Endothelial cell of umbilical vein (primary cell): ENCODE measurements around the gene PHACTR2.

ENCODE experiments used
- FOS ChIP-seq: IDR thresholded peaks from 2 replicates; pipeline ENCODE4 v1.6.1; 2011; ENCODE audit warnings: mild to moderate bottlenecking, low read length, moderate library complexity, borderline replicate concordance; ENCODE audit not compliant: insufficient read depth
- GATA2 ChIP-seq: IDR thresholded peaks from 2 replicates; pipeline ENCODE4 v1.7.0; 2011; ENCODE audit warnings: low read depth, mild to moderate bottlenecking, moderate library complexity, mixed read lengths, low read length; ENCODE audit not compliant: insufficient read length, insufficient read depth
- MYC ChIP-seq: IDR thresholded peaks from one replicate; pipeline ENCODE4 v1.6.1; 2011; ENCODE audit warnings: mild to moderate bottlenecking, low read depth, low read length
- POLR2AphosphoS5 ChIP-seq: IDR thresholded peaks from 2 replicates; pipeline ENCODE4 v1.6.1; 2012; ENCODE audit warnings: low read depth, mild to moderate bottlenecking, control low read depth, low read length, moderate library complexity; ENCODE audit not compliant: insufficient read depth
- TF ChIP-seq, protein P1 (sequence below), 2 donors: IDR thresholded peaks; 1 replicate in 1 of 2; 2 replicates in 1 of 2; pipeline ENCODE4 v1.5.1; 2011; ENCODE audit warnings: low read length in 2 of 2, mild to moderate bottlenecking in 2 of 2, moderate library complexity in 2 of 2, control low read depth in 1 of 2, inconsistent platforms in 1 of 2, low read depth in 1 of 2; ENCODE audit not compliant: insufficient read depth in 1 of 2; ENCODE audit errors: extremely low read depth in 1 of 2
- TF ChIP-seq, protein P2 (sequence below): IDR thresholded peaks from 2 replicates; pipeline ENCODE4 v1.6.1; 2011; ENCODE audit not compliant: insufficient read depth, insufficient read length

DNA sequence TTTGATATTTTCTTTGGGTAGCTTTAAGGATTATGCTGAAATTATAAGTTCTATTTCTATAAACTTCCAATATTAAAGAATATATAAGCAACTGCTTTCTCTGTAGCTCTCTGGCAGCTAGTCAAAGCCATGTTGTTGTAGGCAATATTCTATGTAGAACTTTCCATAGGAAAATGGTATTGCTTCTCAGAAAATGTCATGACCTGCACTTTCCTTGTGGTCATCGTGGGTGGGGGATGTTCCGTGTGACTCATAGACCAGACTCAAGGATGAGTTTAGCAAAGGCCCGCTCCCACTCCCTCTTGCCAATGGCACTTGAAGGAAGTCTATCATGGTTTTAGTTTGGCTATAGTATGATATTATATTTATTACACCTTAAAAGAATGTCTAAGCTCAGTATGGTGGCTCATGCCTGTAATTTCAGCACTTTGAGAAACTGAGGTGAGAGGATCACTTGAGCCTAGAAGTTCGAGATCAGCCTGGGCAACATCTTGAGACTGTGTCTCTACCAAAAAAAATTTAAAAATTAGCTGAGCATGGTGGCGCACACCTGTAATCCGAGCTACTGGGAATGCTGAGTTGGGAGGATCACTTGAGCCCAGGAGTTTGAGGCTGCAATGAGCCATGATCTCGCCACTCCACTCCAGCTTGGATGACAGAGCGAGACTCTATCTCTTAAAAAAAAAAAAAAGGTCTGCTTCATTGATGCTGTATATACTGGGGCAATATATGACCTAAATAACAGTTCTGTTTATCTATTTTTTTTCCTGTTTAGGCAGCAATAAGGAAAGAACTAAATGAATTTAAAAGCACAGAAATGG is 128.7 kb downstream of the PHACTR2 start:
- TF ChIP-seq GATA2: no peak
- TF ChIP-seq, protein P1, sequence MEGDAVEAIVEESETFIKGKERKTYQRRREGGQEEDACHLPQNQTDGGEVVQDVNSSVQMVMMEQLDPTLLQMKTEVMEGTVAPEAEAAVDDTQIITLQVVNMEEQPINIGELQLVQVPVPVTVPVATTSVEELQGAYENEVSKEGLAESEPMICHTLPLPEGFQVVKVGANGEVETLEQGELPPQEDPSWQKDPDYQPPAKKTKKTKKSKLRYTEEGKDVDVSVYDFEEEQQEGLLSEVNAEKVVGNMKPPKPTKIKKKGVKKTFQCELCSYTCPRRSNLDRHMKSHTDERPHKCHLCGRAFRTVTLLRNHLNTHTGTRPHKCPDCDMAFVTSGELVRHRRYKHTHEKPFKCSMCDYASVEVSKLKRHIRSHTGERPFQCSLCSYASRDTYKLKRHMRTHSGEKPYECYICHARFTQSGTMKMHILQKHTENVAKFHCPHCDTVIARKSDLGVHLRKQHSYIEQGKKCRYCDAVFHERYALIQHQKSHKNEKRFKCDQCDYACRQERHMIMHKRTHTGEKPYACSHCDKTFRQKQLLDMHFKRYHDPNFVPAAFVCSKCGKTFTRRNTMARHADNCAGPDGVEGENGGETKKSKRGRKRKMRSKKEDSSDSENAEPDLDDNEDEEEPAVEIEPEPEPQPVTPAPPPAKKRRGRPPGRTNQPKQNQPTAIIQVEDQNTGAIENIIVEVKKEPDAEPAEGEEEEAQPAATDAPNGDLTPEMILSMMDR (IDR thresholded peaks at IDR 0.05; ENCODE audit: extremely low read depth in 1 of 2, insufficient read depth in 1 of 2, low read depth in 1 of 2, low read length in 2 of 2): no peak
- peak; percentile 62 for TF ChIP-seq FOS
- no peak for TF ChIP-seq POLR2AphosphoS5
- TF ChIP-seq, protein P2, sequence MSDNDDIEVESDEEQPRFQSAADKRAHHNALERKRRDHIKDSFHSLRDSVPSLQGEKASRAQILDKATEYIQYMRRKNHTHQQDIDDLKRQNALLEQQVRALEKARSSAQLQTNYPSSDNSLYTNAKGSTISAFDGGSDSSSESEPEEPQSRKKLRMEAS: no peak
- no peak for TF ChIP-seq MYC
